Esophagus muscularis mucosa (tissue), 3 donors: ENCODE results near the gene APOBEC4.
"Not testable (repeated sequence)": the region's sequence is repeated elsewhere in the genome, so short reads cannot be mapped to it uniquely, and the experiment has no call there.

Experiments used
- POLR2A ChIP-seq: fragments of 450-650 bp; IDR thresholded peaks from one replicate; pipeline ENCODE4 v1.6.1; 2017; ENCODE audit warnings: antibody characterized with exemption, moderate library complexity, mild to moderate bottlenecking, low read depth
- POLR2AphosphoS5 ChIP-seq, 2 donors: sonication (generic); formaldehyde crosslinking; IDR thresholded peaks; one replicate each; pipeline ENCODE4 v1.6.1; 2017; ENCODE audit warnings: antibody characterized with exemption in 2 of 2
- TF ChIP-seq, protein P1 (sequence below), 3 experiments: fragments of 200-600 bp in 2 of 3; fragments of 450-650 bp in 1 of 3; sonication (generic) in 2 of 3; IDR thresholded peaks; one replicate each; pipeline ENCODE4 v1.5.1; 2017 to 2019; ENCODE audit warnings: antibody characterized with exemption in 3 of 3, mild to moderate bottlenecking in 2 of 3, moderate library complexity in 1 of 3

DNA sequence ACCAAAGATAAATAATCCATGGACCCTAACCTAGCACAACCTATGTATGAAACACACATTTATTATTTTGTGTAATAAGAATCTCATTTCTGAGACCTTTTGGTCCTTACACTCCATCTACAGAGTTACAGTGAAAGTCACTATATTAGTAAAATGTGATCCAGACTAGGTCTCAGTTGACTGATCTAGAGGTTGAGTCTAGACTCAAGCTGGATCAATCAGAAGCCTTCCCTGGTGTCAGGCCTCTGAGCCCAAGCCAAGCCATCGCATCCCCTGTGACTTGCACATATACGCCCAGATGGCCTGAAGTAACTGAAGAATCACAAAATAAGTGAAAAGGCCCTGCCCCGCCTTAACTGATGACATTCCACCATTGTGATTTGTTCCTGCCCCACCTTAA lies 40.1 kb downstream of the APOBEC4 start:
- TF ChIP-seq POLR2A; POLR2AphosphoS5 (IDR thresholded peaks at IDR 0.05): not testable (repeated sequence)
- TF ChIP-seq, protein P1, sequence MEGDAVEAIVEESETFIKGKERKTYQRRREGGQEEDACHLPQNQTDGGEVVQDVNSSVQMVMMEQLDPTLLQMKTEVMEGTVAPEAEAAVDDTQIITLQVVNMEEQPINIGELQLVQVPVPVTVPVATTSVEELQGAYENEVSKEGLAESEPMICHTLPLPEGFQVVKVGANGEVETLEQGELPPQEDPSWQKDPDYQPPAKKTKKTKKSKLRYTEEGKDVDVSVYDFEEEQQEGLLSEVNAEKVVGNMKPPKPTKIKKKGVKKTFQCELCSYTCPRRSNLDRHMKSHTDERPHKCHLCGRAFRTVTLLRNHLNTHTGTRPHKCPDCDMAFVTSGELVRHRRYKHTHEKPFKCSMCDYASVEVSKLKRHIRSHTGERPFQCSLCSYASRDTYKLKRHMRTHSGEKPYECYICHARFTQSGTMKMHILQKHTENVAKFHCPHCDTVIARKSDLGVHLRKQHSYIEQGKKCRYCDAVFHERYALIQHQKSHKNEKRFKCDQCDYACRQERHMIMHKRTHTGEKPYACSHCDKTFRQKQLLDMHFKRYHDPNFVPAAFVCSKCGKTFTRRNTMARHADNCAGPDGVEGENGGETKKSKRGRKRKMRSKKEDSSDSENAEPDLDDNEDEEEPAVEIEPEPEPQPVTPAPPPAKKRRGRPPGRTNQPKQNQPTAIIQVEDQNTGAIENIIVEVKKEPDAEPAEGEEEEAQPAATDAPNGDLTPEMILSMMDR (IDR thresholded peaks at IDR 0.05): not testable (repeated sequence)
